Loucy (cell line): ENCODE data around the gene GAB2.
"Not testable (repeated sequence)": the region's sequence is repeated elsewhere in the genome, so short reads cannot be mapped to it uniquely, and the experiment has no call there.

Experiments
- H2AFZ ChIP-seq: fragments of 200-600 bp; sonication (generic); 2 replicates; pipeline ENCODE4 v1.6.0; 2016; ENCODE audit warnings: antibody characterized with exemption, mild to moderate bottlenecking, low read length, moderate library complexity
- H3F3A ChIP-seq: fragments of 200-600 bp; 2 replicates; pipeline ENCODE4 v1.6.0; 2016; ENCODE audit warnings: antibody characterized with exemption, low read depth, mild to moderate bottlenecking
- H3K27me3 ChIP-seq: fragments of 200-600 bp; sonication (generic); 2 replicates; pipeline ENCODE4 v1.6.1; 2014; ENCODE audit warnings: low read length, mild to moderate bottlenecking; ENCODE audit not compliant: insufficient read depth, poor library complexity, severe bottlenecking
- H3K36me3 ChIP-seq: fragments of 200-600 bp; sonication (generic); 2 replicates; pipeline ENCODE4 v1.6.1; 2016; ENCODE audit warnings: low read length; ENCODE audit not compliant: insufficient read depth
- H3K4me1 ChIP-seq: fragments of 200-600 bp; sonication (generic); 2 replicates; pipeline ENCODE4 v1.5.1; 2014; ENCODE audit warnings: low read length, mild to moderate bottlenecking; ENCODE audit not compliant: insufficient read depth, poor library complexity, severe bottlenecking
- H3K4me2 ChIP-seq: fragments of 200-600 bp; sonication (generic); 2 replicates; pipeline ENCODE4 v1.6.0; 2014; ENCODE audit warnings: antibody characterized with exemption, low read length, low read depth, mild to moderate bottlenecking; ENCODE audit not compliant: poor library complexity, severe bottlenecking
- H3K4me3 ChIP-seq: fragments of 200-600 bp; sonication (generic); 2 replicates; pipeline ENCODE4 v1.5.1; 2014; ENCODE audit warnings: low read length, mild to moderate bottlenecking, mixed read lengths; ENCODE audit not compliant: poor library complexity, severe bottlenecking
- H3K79me2 ChIP-seq: fragments of 200-600 bp; sonication (generic); 2 replicates; pipeline ENCODE4 v1.6.1; 2014; ENCODE audit warnings: low read length; ENCODE audit not compliant: insufficient read depth
- H3K9ac ChIP-seq: fragments of 200-600 bp; sonication (generic); 2 replicates; pipeline ENCODE4 v1.6.0; 2014; ENCODE audit warnings: mild to moderate bottlenecking, low read depth, low read length, moderate library complexity; ENCODE audit not compliant: poor library complexity, severe bottlenecking
- H3K9me2 ChIP-seq: fragments of 200-600 bp; sonication (generic); replicated peaks from 2 replicates; pipeline ENCODE4 v1.6.1; 2016; ENCODE audit warnings: low read depth, low read length, mixed read lengths
- H3K9me3 ChIP-seq: fragments of 200-600 bp; sonication (generic); 2 replicates; pipeline ENCODE4 v1.6.1; 2014; ENCODE audit warnings: mild to moderate bottlenecking, antibody characterized with exemption, low read length, low read depth; ENCODE audit not compliant: insufficient read depth
- H4K20me1 ChIP-seq: fragments of 200-600 bp; sonication (generic); 2 replicates; pipeline ENCODE4 v1.6.0; 2014; ENCODE audit warnings: antibody characterized with exemption, low read length, mild to moderate bottlenecking; ENCODE audit not compliant: insufficient read depth, poor library complexity, severe bottlenecking
- CTCF ChIP-seq: fragments of 200-600 bp; sonication (generic); conservative IDR thresholded peaks from 2 replicates; pipeline ENCODE4 v1.5.1; 2014; ENCODE audit warnings: mild to moderate bottlenecking, antibody characterized with exemption, low read length
- EZH2phosphoT487 ChIP-seq: fragments of 200-600 bp; IDR thresholded peaks from 2 replicates; pipeline ENCODE4 v1.6.1; 2018; ENCODE audit warnings: antibody characterized with exemption, mild to moderate bottlenecking, moderate library complexity, borderline replicate concordance

Gene GAB2

GRCh38 chr11:78363024-78363619, 54.5 kb downstream of the GAB2 start:
- Histone ChIP-seq H3K9ac (no peak overlapping the region), H3K4me2 (no peak overlapping the region), H3F3A (no peaks in the 10 kb centered on the region), H3K27me3 (no peaks in the 10 kb centered on the region), H3K4me1 (no peaks in the 10 kb centered on the region), H3K4me3 (no peak overlapping the region), H2AFZ (no peak overlapping the region), H3K36me3 (no peaks in the 10 kb centered on the region), H3K9me3 (no peaks in the 10 kb centered on the region), H3K79me2 (no peaks in the 10 kb centered on the region), H3K9me2 (no peaks in the 10 kb centered on the region), H4K20me1 (no peaks in the 10 kb centered on the region)
- no peak for TF ChIP-seq CTCF
- TF ChIP-seq EZH2phosphoT487 = no peak

- Histone ChIP-seq H3F3A (no peaks in the 10 kb centered on the region), H3K79me2 (no peaks in the 10 kb centered on the region), H3K4me1 (no peaks in the 10 kb centered on the region), H3K9me3 (no peaks in the 10 kb centered on the region; the same call in 1 of the 2 replicates), H3K4me2 (no peak overlapping the region), H3K27me3 (no peaks in the 10 kb centered on the region), H3K4me3 (no peak overlapping the region), H3K36me3 (no peaks in the 10 kb centered on the region), H4K20me1 (no peaks in the 10 kb centered on the region), H3K9ac (no peak overlapping the region), H2AFZ (no peak overlapping the region), H3K9me2 (no peaks in the 10 kb centered on the region)
- no peak for TF ChIP-seq EZH2phosphoT487
- no peak for TF ChIP-seq CTCF
These were observed 56.4 kb downstream of the GAB2 start for GRCh38 chr11:78361228-78361627.

- H3K79me2 ChIP-seq = no peaks in the 10 kb centered on the region
- H3K4me2 ChIP-seq = no peak overlapping the region
- no peak overlapping the region for H2AFZ ChIP-seq
- TF ChIP-seq CTCF (no peak), EZH2phosphoT487 (no peak)
- no peaks in the 10 kb centered on the region; the same call in 1 of the 2 replicates for H3K9me3 ChIP-seq
- H3F3A ChIP-seq = no peaks in the 10 kb centered on the region
- H4K20me1 ChIP-seq = no peaks in the 10 kb centered on the region
- H3K36me3 ChIP-seq = no peaks in the 10 kb centered on the region
- H3K4me3 ChIP-seq = no peak overlapping the region
- no peaks in the 10 kb centered on the region for H3K9me2 ChIP-seq
- no peak overlapping the region for H3K9ac ChIP-seq
- no peaks in the 10 kb centered on the region for H3K27me3 ChIP-seq
- no peaks in the 10 kb centered on the region for H3K4me1 ChIP-seq
These were observed 57.7 kb downstream of the GAB2 start for GRCh38 chr11:78359921-78360320.

- not testable (repeated sequence) for H2AFZ ChIP-seq, H3K36me3 ChIP-seq, H3K4me3 ChIP-seq, H3F3A ChIP-seq, H4K20me1 ChIP-seq, H3K4me1 ChIP-seq, H3K27me3 ChIP-seq, H3K79me2 ChIP-seq, H3K9ac ChIP-seq, H3K4me2 ChIP-seq, H3K9me2 ChIP-seq, H3K9me3 ChIP-seq
These were observed 59.7 kb downstream of the GAB2 start for GRCh38 chr11:78357924-78358323.

GRCh38 chr11:78357425-78357824, 60.2 kb downstream of the GAB2 start:
- not testable (repeated sequence) for H3K36me3 ChIP-seq, H3F3A ChIP-seq, H3K4me3 ChIP-seq, H3K79me2 ChIP-seq, H2AFZ ChIP-seq, H3K27me3 ChIP-seq, H3K9ac ChIP-seq, H3K9me2 ChIP-seq, H4K20me1 ChIP-seq, H3K9me3 ChIP-seq, H3K4me2 ChIP-seq, H3K4me1 ChIP-seq
